Measurements from ENCODE around the gene GART.

DNA sequence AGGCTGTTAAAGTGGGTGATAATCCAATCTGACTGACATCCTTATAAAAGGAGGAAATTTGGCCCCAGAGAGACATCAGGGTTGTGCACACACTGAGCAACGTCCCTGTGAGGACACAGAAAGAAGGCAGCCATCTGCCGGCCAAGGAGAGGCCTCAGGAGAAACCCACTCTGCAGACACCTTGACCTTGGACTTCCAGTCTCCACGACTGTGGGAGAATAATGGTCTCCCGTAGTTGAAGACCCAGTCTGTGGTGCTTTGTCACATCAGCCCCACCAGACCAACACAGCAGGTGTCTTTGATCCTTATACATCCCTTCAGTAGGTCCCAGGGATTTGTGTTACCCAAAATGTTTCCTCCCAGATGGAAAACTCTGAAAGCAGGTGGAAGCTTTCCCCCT lies 46.2 kb downstream of the GART start:
- TF ChIP-seq, protein P1, sequence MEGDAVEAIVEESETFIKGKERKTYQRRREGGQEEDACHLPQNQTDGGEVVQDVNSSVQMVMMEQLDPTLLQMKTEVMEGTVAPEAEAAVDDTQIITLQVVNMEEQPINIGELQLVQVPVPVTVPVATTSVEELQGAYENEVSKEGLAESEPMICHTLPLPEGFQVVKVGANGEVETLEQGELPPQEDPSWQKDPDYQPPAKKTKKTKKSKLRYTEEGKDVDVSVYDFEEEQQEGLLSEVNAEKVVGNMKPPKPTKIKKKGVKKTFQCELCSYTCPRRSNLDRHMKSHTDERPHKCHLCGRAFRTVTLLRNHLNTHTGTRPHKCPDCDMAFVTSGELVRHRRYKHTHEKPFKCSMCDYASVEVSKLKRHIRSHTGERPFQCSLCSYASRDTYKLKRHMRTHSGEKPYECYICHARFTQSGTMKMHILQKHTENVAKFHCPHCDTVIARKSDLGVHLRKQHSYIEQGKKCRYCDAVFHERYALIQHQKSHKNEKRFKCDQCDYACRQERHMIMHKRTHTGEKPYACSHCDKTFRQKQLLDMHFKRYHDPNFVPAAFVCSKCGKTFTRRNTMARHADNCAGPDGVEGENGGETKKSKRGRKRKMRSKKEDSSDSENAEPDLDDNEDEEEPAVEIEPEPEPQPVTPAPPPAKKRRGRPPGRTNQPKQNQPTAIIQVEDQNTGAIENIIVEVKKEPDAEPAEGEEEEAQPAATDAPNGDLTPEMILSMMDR (IDR thresholded peaks at IDR 0.05), result no peak
- TF ChIP-seq POLR2A (IDR thresholded peaks at IDR 0.05), result no peak
